Panc1 (cell line): ENCODE data around the gene TTLL11. TPM values are rescaled to one million over a fixed set of nuclear protein-coding genes. Genes with fewer than 3 reads are reported as not detected.

ENCODE experiments used
- ATAC-seq: fragments of 200-7000 bp; cut with Tn5 transposase; 2 replicates; pipeline ENCODE4 v1.9.1; 2020; ENCODE audit warnings: mild to moderate bottlenecking, moderate library complexity
- BruUV-seq: library from RNA; stranded (reverse); fragments of 400-500 nt; replicated peaks from 2 replicates; lab custom pipeline; 2021; lab: Mats Ljungman, UMichigan
- CTCF ChIA-PET: fragments of 300-600 bp; sonication (Branson Sonifier 250); formaldehyde crosslinking; loops from one replicate; lab custom pipeline; 2022; ENCODE audit warnings: antibody characterized with exemption; lab: Charles Lee
- POLR2A ChIA-PET: fragments of 300-600 bp; sonication (Branson Sonifier 250); formaldehyde crosslinking; loops from one replicate; lab custom pipeline; 2022; ENCODE audit warnings: antibody characterized with exemption; lab: Charles Lee
- DNase-seq: peaks from one replicate; pipeline ENCODE4 v3.0.0-alpha.2; 2010; ENCODE audit warnings: low read depth, low spot score
- H3K27ac ChIP-seq: 2 replicates; pipeline ENCODE4 v1.5.1; 2011; ENCODE audit warnings: mild to moderate bottlenecking, low read length, inconsistent platforms
- H3K27me3 ChIP-seq: fragments of 200-500 bp; sonication (Bioruptor generic); 2 replicates; pipeline ENCODE4 v1.6.0; 2014; ENCODE audit warnings: low read length, inconsistent platforms; ENCODE audit not compliant: control insufficient read depth, insufficient read depth
- H3K36me3 ChIP-seq: fragments of 200-500 bp; sonication (Bioruptor generic); 2 replicates; pipeline ENCODE4 v1.5.1; 2014; ENCODE audit warnings: inconsistent platforms, mild to moderate bottlenecking, low read length, moderate library complexity; ENCODE audit not compliant: control insufficient read depth, insufficient read depth
- H3K4me1 ChIP-seq: 2 replicates; pipeline ENCODE4 v1.5.1; 2011; ENCODE audit warnings: inconsistent platforms, mild to moderate bottlenecking, low read length, moderate library complexity; ENCODE audit not compliant: control insufficient read depth, insufficient read depth
- H3K4me3 ChIP-seq, 2 experiments: 2 replicates each; pipeline ENCODE4 v1.5.1; 2011 to 2012; ENCODE audit warnings: low read depth in 2 of 2, low read length in 2 of 2, mild to moderate bottlenecking in 2 of 2, inconsistent platforms in 1 of 2, moderate library complexity in 1 of 2
- H3K9me3 ChIP-seq: fragments of 200-500 bp; sonication (Bioruptor generic); 2 replicates; pipeline ENCODE4 v1.5.1; 2014; ENCODE audit warnings: low read depth, mild to moderate bottlenecking, inconsistent platforms, low read length, moderate library complexity; ENCODE audit not compliant: control insufficient read depth, insufficient read depth
- CTCF ChIP-seq: fragments of 450-650 bp; IDR thresholded peaks from 2 replicates; pipeline ENCODE4 v1.5.1; 2017; ENCODE audit warnings: mild to moderate bottlenecking
- POLR2AphosphoS5 ChIP-seq: IDR thresholded peaks from 2 replicates; pipeline ENCODE4 v1.6.1; 2012; ENCODE audit warnings: mild to moderate bottlenecking, low read depth, low read length, moderate library complexity
- SIN3A ChIP-seq: IDR thresholded peaks from 2 replicates; pipeline ENCODE4 v1.6.1; 2012; ENCODE audit warnings: low read depth, mild to moderate bottlenecking, low read length, moderate library complexity, borderline replicate concordance; ENCODE audit not compliant: insufficient read depth
- TCF7L2 ChIP-seq: IDR thresholded peaks from 2 replicates; pipeline ENCODE4 v1.6.1; 2011; ENCODE audit warnings: mild to moderate bottlenecking, low read depth, low read length, inconsistent platforms
- in situ Hi-C: cut with HindIII; loops from 2 replicates; pipeline ENCODE4 v1.10.0; 2016; ENCODE audit warnings: low sequenced_read_pairs, low pct_unique_long_range_greater_than_20kb
- intact Hi-C: fragments of 100-400 bp; cut with micrococcal nuclease; formaldehyde crosslinking; loops from one replicate; pipeline ENCODE4 v1.10.0; 2022; ENCODE audit not compliant: unreplicated experiment
- total RNA-seq: library from RNA; stranded (reverse); gene quantifications from one replicate; pipeline ENCODE4 v1.2.1, GENCODE V29; 2021; ENCODE audit not compliant: unreplicated experiment
- TF ChIP-seq, protein P1 (sequence below), 2 experiments: IDR thresholded peaks; 2 replicates each; pipeline ENCODE4 v1.6.1; 2011 to 2012; ENCODE audit warnings: low read depth in 2 of 2, control low read depth in 1 of 2, low read length in 1 of 2, mild to moderate bottlenecking in 1 of 2, moderate library complexity in 1 of 2; ENCODE audit not compliant: insufficient read depth in 1 of 2

TTLL11 gene
- total RNA-seq, 1 experiment from 2014 or later: 1.1 TPM

GRCh38 chr9:121844562-121844961, 248.5 kb downstream of the TTLL11 start:
- H3K4me3 ChIP-seq: no peak overlapping the region
- intact Hi-C loops: no loop called here
- no peaks in the 10 kb centered on the region for H3K4me1 ChIP-seq
- H3K27ac ChIP-seq: no peak overlapping the region
- in situ Hi-C loops: no loop called here
- POLR2A ChIA-PET: no interaction called here
- no peaks in the 10 kb centered on the region for H3K9me3 ChIP-seq
- no TSS peak for BruUV-seq
- CTCF ChIA-PET: no interaction called here
- no peaks in the 10 kb centered on the region for H3K36me3 ChIP-seq
- no peak for ATAC-seq
- no peak for DNase-seq
- H3K27me3 ChIP-seq: no peaks in the 10 kb centered on the region
- TF ChIP-seq SIN3A (no peak), CTCF (no peak), POLR2AphosphoS5 (no peak), TCF7L2 (no peak)
- TF ChIP-seq, protein P1, sequence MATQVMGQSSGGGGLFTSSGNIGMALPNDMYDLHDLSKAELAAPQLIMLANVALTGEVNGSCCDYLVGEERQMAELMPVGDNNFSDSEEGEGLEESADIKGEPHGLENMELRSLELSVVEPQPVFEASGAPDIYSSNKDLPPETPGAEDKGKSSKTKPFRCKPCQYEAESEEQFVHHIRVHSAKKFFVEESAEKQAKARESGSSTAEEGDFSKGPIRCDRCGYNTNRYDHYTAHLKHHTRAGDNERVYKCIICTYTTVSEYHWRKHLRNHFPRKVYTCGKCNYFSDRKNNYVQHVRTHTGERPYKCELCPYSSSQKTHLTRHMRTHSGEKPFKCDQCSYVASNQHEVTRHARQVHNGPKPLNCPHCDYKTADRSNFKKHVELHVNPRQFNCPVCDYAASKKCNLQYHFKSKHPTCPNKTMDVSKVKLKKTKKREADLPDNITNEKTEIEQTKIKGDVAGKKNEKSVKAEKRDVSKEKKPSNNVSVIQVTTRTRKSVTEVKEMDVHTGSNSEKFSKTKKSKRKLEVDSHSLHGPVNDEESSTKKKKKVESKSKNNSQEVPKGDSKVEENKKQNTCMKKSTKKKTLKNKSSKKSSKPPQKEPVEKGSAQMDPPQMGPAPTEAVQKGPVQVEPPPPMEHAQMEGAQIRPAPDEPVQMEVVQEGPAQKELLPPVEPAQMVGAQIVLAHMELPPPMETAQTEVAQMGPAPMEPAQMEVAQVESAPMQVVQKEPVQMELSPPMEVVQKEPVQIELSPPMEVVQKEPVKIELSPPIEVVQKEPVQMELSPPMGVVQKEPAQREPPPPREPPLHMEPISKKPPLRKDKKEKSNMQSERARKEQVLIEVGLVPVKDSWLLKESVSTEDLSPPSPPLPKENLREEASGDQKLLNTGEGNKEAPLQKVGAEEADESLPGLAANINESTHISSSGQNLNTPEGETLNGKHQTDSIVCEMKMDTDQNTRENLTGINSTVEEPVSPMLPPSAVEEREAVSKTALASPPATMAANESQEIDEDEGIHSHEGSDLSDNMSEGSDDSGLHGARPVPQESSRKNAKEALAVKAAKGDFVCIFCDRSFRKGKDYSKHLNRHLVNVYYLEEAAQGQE (IDR thresholded peaks at IDR 0.05; ENCODE audit: insufficient read depth in 1 of 2, low read depth in 2 of 2, low read length in 1 of 2): no peak

GRCh38 chr9:121844098-121844497, 249.0 kb downstream of the TTLL11 start:
- CTCF ChIA-PET: no interaction called here
- intact Hi-C loops: no loop called here

More at GRCh38 chr9:121844098-121844497, 249.0 kb downstream of the TTLL11 start:
- Histone ChIP-seq H3K27me3 (no peaks in the 10 kb centered on the region), H3K4me1 (no peaks in the 10 kb centered on the region), H3K36me3 (no peaks in the 10 kb centered on the region), H3K27ac (no peak overlapping the region), H3K9me3 (no peaks in the 10 kb centered on the region), H3K4me3 (no peak overlapping the region)
- TF ChIP-seq, protein P1 (IDR thresholded peaks at IDR 0.05; ENCODE audit: insufficient read depth in 1 of 2, low read depth in 2 of 2, low read length in 1 of 2): no peak
- TF ChIP-seq POLR2AphosphoS5: no peak
- no peak for TF ChIP-seq CTCF
- TF ChIP-seq TCF7L2: no peak
- no peak for TF ChIP-seq SIN3A
- in situ Hi-C loops: no loop called here
- ATAC-seq (no peak), DNase-seq (no peak)
- no TSS peak for BruUV-seq
- POLR2A ChIA-PET: no interaction called here
